IMR-90 (cell line): ENCODE measurements around the gene RPH3AL. TPM values are rescaled to one million over a fixed set of nuclear protein-coding genes. Genes with fewer than 3 reads are reported as not detected.

ENCODE experiments used
- ATAC-seq: fragments of 200-7000 bp; cut with Tn5 transposase; 2 replicates; pipeline ENCODE4 v1.9.1; 2020; ENCODE audit warnings: low read depth, mild to moderate bottlenecking, moderate library complexity
- BruUV-seq: library from RNA; stranded (reverse); fragments of 400-500 nt; replicated peaks from 2 replicates; lab custom pipeline; 2021; lab: Mats Ljungman, UMichigan
- CTCF ChIA-PET: fragments of 300-600 bp; formaldehyde crosslinking; extraction: SDS; loops from one replicate; lab custom pipeline; 2021; ENCODE audit warnings: antibody characterized with exemption; lab: Yijun Ruan, JAX
- POLR2A ChIA-PET: fragments of 300-600 bp; sonication (Branson Sonifier 250); formaldehyde crosslinking; loops from one replicate; lab custom pipeline; 2022; ENCODE audit warnings: antibody characterized with exemption; ENCODE audit not compliant: unreplicated experiment; lab: Charles Lee
- DNase-seq: peaks from one replicate; pipeline ENCODE4 v3.0.0; 2013
- H2AFZ ChIP-seq: replicated peaks from 2 replicates; pipeline ENCODE3; 2013; ENCODE audit warnings: low read length, mild to moderate bottlenecking; ENCODE audit not compliant: poor library complexity
- H2AK5ac ChIP-seq: 2 replicates; pipeline ENCODE4 v1.6.1; 2013; ENCODE audit warnings: low read depth, low read length, inconsistent platforms
- H2AK9ac ChIP-seq: replicated peaks from 2 replicates; pipeline ENCODE3; 2013; ENCODE audit warnings: mild to moderate bottlenecking, low read depth, low read length, moderate library complexity; ENCODE audit not compliant: poor library complexity
- H2BK120ac ChIP-seq: 2 replicates; pipeline ENCODE4 v1.6.1; 2013; ENCODE audit warnings: low read depth, low read length, inconsistent platforms
- H2BK15ac ChIP-seq: 3 replicates; pipeline ENCODE4 v1.6.1; 2013; ENCODE audit warnings: low read depth, low read length, inconsistent platforms
- H2BK20ac ChIP-seq: 2 replicates; pipeline ENCODE4 v1.6.1; 2013; ENCODE audit warnings: low read depth, mild to moderate bottlenecking, inconsistent platforms, low read length, moderate library complexity
- H2BK5ac ChIP-seq: 2 replicates; pipeline ENCODE4 v1.6.1; 2013; ENCODE audit warnings: mild to moderate bottlenecking, low read depth, low read length, inconsistent platforms; ENCODE audit not compliant: poor library complexity, severe bottlenecking
- H3K14ac ChIP-seq: replicated peaks from 2 replicates; pipeline ENCODE4 v1.6.1; 2013; ENCODE audit warnings: low read depth, low read length, inconsistent platforms
- H3K18ac ChIP-seq: 2 replicates; pipeline ENCODE4 v1.6.1; 2013; ENCODE audit warnings: low read depth, low read length, control low read depth
- H3K23ac ChIP-seq: 2 replicates; pipeline ENCODE4 v1.6.1; 2013; ENCODE audit warnings: low read depth, low read length, inconsistent platforms
- H3K27ac ChIP-seq: 2 replicates; pipeline ENCODE4 v1.5.1; 2013; ENCODE audit warnings: mild to moderate bottlenecking, control low read depth, low read length; ENCODE audit not compliant: insufficient read depth
- H3K27me3 ChIP-seq: 2 replicates; pipeline ENCODE4 v1.6.1; 2013; ENCODE audit warnings: low read length; ENCODE audit not compliant: control insufficient read depth, insufficient read depth
- H3K36me3 ChIP-seq: 2 replicates; pipeline ENCODE4 v1.6.1; 2013; ENCODE audit warnings: low read length, mixed read lengths; ENCODE audit not compliant: control insufficient read depth, insufficient read depth
- H3K4ac ChIP-seq: 2 replicates; pipeline ENCODE4 v1.6.1; 2013; ENCODE audit warnings: low read depth, low read length, inconsistent platforms
- H3K4me1 ChIP-seq: 2 replicates; pipeline ENCODE4 v1.6.1; 2013; ENCODE audit warnings: low read length, mixed read lengths; ENCODE audit not compliant: control insufficient read depth, insufficient read depth
- H3K4me2 ChIP-seq: 2 replicates; pipeline ENCODE4 v1.6.1; 2013; ENCODE audit warnings: low read depth, mild to moderate bottlenecking, control low read depth, low read length, moderate library complexity
- H3K4me3 ChIP-seq: 2 replicates; pipeline ENCODE4 v1.5.1; 2013; ENCODE audit warnings: low read depth, mild to moderate bottlenecking, control low read depth, low read length, moderate library complexity; ENCODE audit not compliant: insufficient read depth
- H3K56ac ChIP-seq: 2 replicates; pipeline ENCODE4 v1.6.1; 2013; ENCODE audit warnings: low read length, inconsistent platforms; ENCODE audit not compliant: insufficient read depth; ENCODE audit errors: extremely low read depth
- H3K79me1 ChIP-seq, 2 experiments: 2 replicates each; pipeline ENCODE4 v1.6.1; 2013; ENCODE audit warnings: low read length in 2 of 2, inconsistent platforms in 1 of 2, low read depth in 1 of 2
- H3K9ac ChIP-seq: 2 replicates; pipeline ENCODE4 v1.6.1; 2013; ENCODE audit warnings: low read depth, low read length, control low read depth
- H3K9me1 ChIP-seq: 2 replicates; pipeline ENCODE4 v1.6.1; 2013; ENCODE audit warnings: low read length, inconsistent platforms; ENCODE audit not compliant: insufficient read depth
- H3K9me3 ChIP-seq: 2 replicates; pipeline ENCODE4 v1.6.1; 2013; ENCODE audit warnings: low read length; ENCODE audit not compliant: control insufficient read depth, insufficient read depth
- H4K20me1 ChIP-seq: 2 replicates; pipeline ENCODE4 v1.6.1; 2013; ENCODE audit warnings: low read length, inconsistent platforms; ENCODE audit not compliant: insufficient read depth
- H4K5ac ChIP-seq: 2 replicates; pipeline ENCODE4 v1.6.1; 2013; ENCODE audit warnings: mild to moderate bottlenecking, low read depth, low read length, control low read depth
- H4K8ac ChIP-seq, 2 experiments: 2 replicates each; pipeline ENCODE4 v1.6.1; 2013; ENCODE audit warnings: low read depth in 2 of 2, low read length in 2 of 2, control low read depth in 1 of 2, inconsistent platforms in 1 of 2
- H4K91ac ChIP-seq: 2 replicates; pipeline ENCODE4 v1.6.1; 2013; ENCODE audit warnings: low read depth, low read length, inconsistent platforms; ENCODE audit not compliant: insufficient read depth
- BHLHE40 ChIP-seq: fragments of 150-350 bp; IDR thresholded peaks from 2 replicates; pipeline ENCODE4 v1.6.1; 2016; ENCODE audit warnings: mild to moderate bottlenecking, low read depth, low read length
- CHD1 ChIP-seq: IDR thresholded peaks from 2 replicates; pipeline ENCODE4 v1.6.1; 2012; ENCODE audit warnings: low read depth, low read length, improper control_type of control experiment
- CTCF ChIP-seq: conservative IDR thresholded peaks from 2 replicates; pipeline ENCODE4 v1.5.1; 2012; ENCODE audit warnings: mild to moderate bottlenecking, low read depth, low read length, improper control_type of control experiment
- ELK1 ChIP-seq: fragments of 150-350 bp; IDR thresholded peaks from 2 replicates; pipeline ENCODE4 v1.6.1; 2016; ENCODE audit warnings: low read depth, mild to moderate bottlenecking, low read length, moderate library complexity, borderline replicate concordance
- FOS ChIP-seq: fragments of 150-350 bp; IDR thresholded peaks from 2 replicates; pipeline ENCODE4 v1.6.1; 2016; ENCODE audit warnings: low read depth, low read length
- MAFK ChIP-seq: IDR thresholded peaks from 2 replicates; pipeline ENCODE4 v1.6.1; 2012; ENCODE audit warnings: low read depth, low read length, improper control_type of control experiment
- MAZ ChIP-seq: IDR thresholded peaks from 2 replicates; pipeline ENCODE4 v1.6.1; 2012; ENCODE audit warnings: low read depth, mild to moderate bottlenecking, low read length, improper control_type of control experiment, moderate library complexity, borderline replicate concordance
- MXI1 ChIP-seq: IDR thresholded peaks from 2 replicates; pipeline ENCODE4 v1.6.1; 2012; ENCODE audit warnings: low read depth, mild to moderate bottlenecking, low read length, moderate library complexity, borderline replicate concordance
- NFE2L2 ChIP-seq: fragments of 150-350 bp; IDR thresholded peaks from 2 replicates; pipeline ENCODE4 v1.6.1; 2016; ENCODE audit warnings: low read depth, mild to moderate bottlenecking, low read length
- POLR2A ChIP-seq: IDR thresholded peaks from 2 replicates; pipeline ENCODE4 v1.6.1; 2012; ENCODE audit warnings: mild to moderate bottlenecking, low read depth, low read length
- RAD21 ChIP-seq: IDR thresholded peaks from 2 replicates; pipeline ENCODE4 v1.6.1; 2012; ENCODE audit warnings: low read length, improper control_type of control experiment
- RCOR1 ChIP-seq: IDR thresholded peaks from 2 replicates; pipeline ENCODE4 v1.6.1; 2012; ENCODE audit warnings: mild to moderate bottlenecking, low read length, improper control_type of control experiment; ENCODE audit not compliant: insufficient replicate concordance
- RFX5 ChIP-seq: IDR thresholded peaks from 2 replicates; pipeline ENCODE4 v1.8.0; 2012; ENCODE audit warnings: low read depth, mild to moderate bottlenecking, low read length, moderate library complexity
- SMC3 ChIP-seq: fragments of 150-350 bp; IDR thresholded peaks from 2 replicates; pipeline ENCODE4 v1.6.1; 2016; ENCODE audit warnings: low read depth, mild to moderate bottlenecking, antibody characterized with exemption, low read length, moderate library complexity
- WGBS, 2 experiments: methylation state at CpG; one replicate each; pipeline versions ENCODE4 v1.1.5 to v1.1.7; 2013; ENCODE audit warnings: missing lambda C conversion rate in 2 of 2; ENCODE audit not compliant: insufficient read length in 1 of 2; ENCODE audit errors: extremely low coverage in 2 of 2; 5-methylcytosine and 5-hydroxymethylcytosine counted together
- dilution Hi-C: fragments of 300-500 bp; cut with HindIII; formaldehyde crosslinking; loops from one replicate; pipeline ENCODE4 v1.14.3; 2018; ENCODE audit warnings: low sequenced_read_pairs; ENCODE audit not compliant: unreplicated experiment
- in situ Hi-C: fragments of 300-500 bp; cut with MboI; formaldehyde crosslinking; loops from 3 replicates; pipeline ENCODE4 v1.14.3; 2019; ENCODE audit warnings: low sequenced_read_pairs, inconsistent platforms, mixed read lengths
- intact Hi-C: fragments of 100-400 bp; cut with micrococcal nuclease; formaldehyde crosslinking; loops from 2 replicates; pipeline ENCODE4 v1.10.0; 2022
- polyA plus RNA-seq, 3 experiments: library from polyadenylated mRNA; depleted of rRNA; stranded (reverse); fragments of >200 nt; gene quantifications; 2 replicates each; pipeline ENCODE4 v1.2.3, GENCODE V29; 2012; ENCODE audit warnings: low replicate concordance in 1 of 3
- total RNA-seq: library from RNA; depleted of rRNA; stranded (reverse); fragments of >200 nt; gene quantifications from 2 replicates; pipeline ENCODE4 v1.2.3, GENCODE V29; 2012
- TF ChIP-seq, protein P1 (sequence below): fragments of 150-350 bp; IDR thresholded peaks from 2 replicates; pipeline ENCODE4 v1.6.1; 2017; ENCODE audit warnings: mild to moderate bottlenecking, antibody characterized with exemption, low read length, low read depth

RPH3AL gene
- total and polyA plus RNA-seq, 2 of the 4 experiments (the other 2 are of a cell fraction) = 1.8 to 2.5 TPM

GRCh38 chr17:349666-350065 lies 2.9 kb downstream of the RPH3AL start:
- DNase-seq = no peak
- no peak overlapping the region for H2AK9ac ChIP-seq
- no peaks in the 10 kb centered on the region for H4K20me1 ChIP-seq
- no peak overlapping the region for H2BK15ac ChIP-seq
- ATAC-seq = no peak
- H3K79me1 ChIP-seq = no peaks in the 10 kb centered on the region; a peak in 1 of 4 replicates
- in situ Hi-C loops (no loop called here), intact Hi-C loops (no loop called here), dilution Hi-C loops (no loop called here)
- no peak overlapping the region for H3K56ac ChIP-seq
- no TSS peak for BruUV-seq
- no peak overlapping the region for H3K9ac ChIP-seq
- WGBS, 2 experiments = 0% methylated on average over 1 of the region's 3 CpGs; no CpG with 5 or more reads in 1 of the 2 experiments
- H3K4me1 ChIP-seq = peaks cover 2% of the 10 kb centered on the region; the same call in 1 of the 2 replicates
- H4K91ac ChIP-seq = no peak overlapping the region
- no peak overlapping the region for H3K14ac ChIP-seq
- H2BK20ac ChIP-seq = no peak overlapping the region
- H3K4me3 ChIP-seq = no peak overlapping the region
- H3K9me1 ChIP-seq = no peaks in the 10 kb centered on the region
- H3K27me3 ChIP-seq = no peaks in the 10 kb centered on the region
- no peak for TF ChIP-seq CHD1
- TF ChIP-seq POLR2A = no peak
- TF ChIP-seq MAZ = no peak
- TF ChIP-seq RAD21 = no peak
- no peak for TF ChIP-seq RFX5
- TF ChIP-seq FOS = no peak
- no peak for TF ChIP-seq CTCF
- TF ChIP-seq MXI1 = no peak
- TF ChIP-seq, protein P1, sequence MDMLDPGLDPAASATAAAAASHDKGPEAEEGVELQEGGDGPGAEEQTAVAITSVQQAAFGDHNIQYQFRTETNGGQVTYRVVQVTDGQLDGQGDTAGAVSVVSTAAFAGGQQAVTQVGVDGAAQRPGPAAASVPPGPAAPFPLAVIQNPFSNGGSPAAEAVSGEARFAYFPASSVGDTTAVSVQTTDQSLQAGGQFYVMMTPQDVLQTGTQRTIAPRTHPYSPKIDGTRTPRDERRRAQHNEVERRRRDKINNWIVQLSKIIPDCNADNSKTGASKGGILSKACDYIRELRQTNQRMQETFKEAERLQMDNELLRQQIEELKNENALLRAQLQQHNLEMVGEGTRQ = no peak
- no peak for TF ChIP-seq RCOR1
- no peak for TF ChIP-seq MAFK
- TF ChIP-seq BHLHE40 = no peak
- no peak for TF ChIP-seq SMC3
- TF ChIP-seq NFE2L2 = no peak
- TF ChIP-seq ELK1 = no peak
- no peak overlapping the region for H2BK5ac ChIP-seq
- H3K18ac ChIP-seq = no peak overlapping the region
- no peak overlapping the region for H2AK5ac ChIP-seq
- ChIA-PET POLR2A (no interaction called here), CTCF (no interaction called here)
- no peak overlapping the region for H2BK120ac ChIP-seq
- no peak overlapping the region for H4K5ac ChIP-seq
- no peak overlapping the region for H3K27ac ChIP-seq
- no peak overlapping the region for H3K23ac ChIP-seq
- no peak overlapping the region for H3K4ac ChIP-seq
- no peak overlapping the region for H4K8ac ChIP-seq
- H3K36me3 ChIP-seq = no peaks in the 10 kb centered on the region
- H3K9me3 ChIP-seq = no peaks in the 10 kb centered on the region
- H2AFZ ChIP-seq = no peak overlapping the region
- H3K4me2 ChIP-seq = no peak overlapping the region
